A549 (cell line): Measurements from ENCODE around the gene KCNK2.

Experiments
- CHD4 ChIP-seq: fragments of 200-600 bp; sonication (generic); IDR thresholded peaks from 2 replicates; pipeline ENCODE4 v1.6.1; 2016; ENCODE audit warnings: antibody characterized with exemption, mild to moderate bottlenecking, borderline replicate concordance
- TF ChIP-seq, protein P1 (sequence below): fragments of 200-600 bp; sonication (generic); IDR thresholded peaks from 2 replicates; pipeline ENCODE4 v1.6.1; 2016; ENCODE audit warnings: antibody characterized with exemption, mild to moderate bottlenecking, moderate library complexity

DNA sequence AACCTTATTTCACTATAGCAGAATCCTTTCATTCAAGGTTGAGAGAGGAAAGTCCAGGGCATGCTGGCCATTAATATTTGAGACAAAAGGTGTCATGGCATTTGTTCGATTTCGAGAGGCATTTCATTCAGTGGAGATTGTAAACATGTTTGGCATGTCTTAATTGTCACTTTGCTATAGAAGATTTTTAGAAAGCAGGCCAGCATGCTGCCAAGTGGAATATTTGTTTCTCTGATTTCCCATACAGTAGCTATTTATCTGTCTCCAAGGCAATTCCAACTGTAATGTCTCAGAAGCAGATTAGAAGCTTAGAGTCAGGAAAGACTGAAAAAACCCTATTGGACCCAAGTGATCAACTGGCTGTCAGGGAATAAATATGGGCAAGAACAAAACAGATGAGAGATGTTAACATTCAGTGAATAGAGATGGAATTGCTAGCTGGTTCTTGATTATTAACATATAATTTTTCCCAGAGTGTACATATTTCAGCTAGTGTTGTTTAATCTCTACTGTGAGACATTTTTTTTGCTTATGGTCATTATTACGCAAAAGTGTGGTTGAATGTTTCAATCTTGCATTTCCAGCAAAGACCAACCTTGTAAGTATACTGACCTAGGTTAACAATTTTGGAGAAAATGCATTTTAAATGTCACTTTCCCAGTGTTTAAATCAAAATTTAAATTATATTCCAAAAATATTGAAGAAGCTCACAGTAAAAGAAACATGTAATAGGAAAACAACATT, 174.6 kb downstream of the KCNK2 start:
- TF ChIP-seq, protein P1, sequence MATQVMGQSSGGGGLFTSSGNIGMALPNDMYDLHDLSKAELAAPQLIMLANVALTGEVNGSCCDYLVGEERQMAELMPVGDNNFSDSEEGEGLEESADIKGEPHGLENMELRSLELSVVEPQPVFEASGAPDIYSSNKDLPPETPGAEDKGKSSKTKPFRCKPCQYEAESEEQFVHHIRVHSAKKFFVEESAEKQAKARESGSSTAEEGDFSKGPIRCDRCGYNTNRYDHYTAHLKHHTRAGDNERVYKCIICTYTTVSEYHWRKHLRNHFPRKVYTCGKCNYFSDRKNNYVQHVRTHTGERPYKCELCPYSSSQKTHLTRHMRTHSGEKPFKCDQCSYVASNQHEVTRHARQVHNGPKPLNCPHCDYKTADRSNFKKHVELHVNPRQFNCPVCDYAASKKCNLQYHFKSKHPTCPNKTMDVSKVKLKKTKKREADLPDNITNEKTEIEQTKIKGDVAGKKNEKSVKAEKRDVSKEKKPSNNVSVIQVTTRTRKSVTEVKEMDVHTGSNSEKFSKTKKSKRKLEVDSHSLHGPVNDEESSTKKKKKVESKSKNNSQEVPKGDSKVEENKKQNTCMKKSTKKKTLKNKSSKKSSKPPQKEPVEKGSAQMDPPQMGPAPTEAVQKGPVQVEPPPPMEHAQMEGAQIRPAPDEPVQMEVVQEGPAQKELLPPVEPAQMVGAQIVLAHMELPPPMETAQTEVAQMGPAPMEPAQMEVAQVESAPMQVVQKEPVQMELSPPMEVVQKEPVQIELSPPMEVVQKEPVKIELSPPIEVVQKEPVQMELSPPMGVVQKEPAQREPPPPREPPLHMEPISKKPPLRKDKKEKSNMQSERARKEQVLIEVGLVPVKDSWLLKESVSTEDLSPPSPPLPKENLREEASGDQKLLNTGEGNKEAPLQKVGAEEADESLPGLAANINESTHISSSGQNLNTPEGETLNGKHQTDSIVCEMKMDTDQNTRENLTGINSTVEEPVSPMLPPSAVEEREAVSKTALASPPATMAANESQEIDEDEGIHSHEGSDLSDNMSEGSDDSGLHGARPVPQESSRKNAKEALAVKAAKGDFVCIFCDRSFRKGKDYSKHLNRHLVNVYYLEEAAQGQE: no peak
- no peak for TF ChIP-seq CHD4
